ENCODE measurements around the gene GCK. TPM values are rescaled to one million over a fixed set of nuclear protein-coding genes. Genes with fewer than 3 reads are reported as not detected.

The GCK gene
- total RNA-seq, 4 donors from 2014 or later = 0.16 to 0.96 TPM; not detected in 2

GRCh38 chr7:44194069-44194468 lies 4.8 kb upstream of the GCK start:
- TF ChIP-seq EP300 (IDR thresholded peaks at IDR 0.05; ENCODE audit: low read depth) = no peak
- no peak for TF ChIP-seq POLR2A (IDR thresholded peaks at IDR 0.05)
- no peak for TF ChIP-seq CTCF (IDR thresholded peaks at IDR 0.05)
- no peak for TF ChIP-seq POLR2AphosphoS5 (IDR thresholded peaks at IDR 0.05)
- no peak for DNase-seq
- Histone ChIP-seq H3K36me3 (no peaks in the 10 kb centered on the region), H3K27ac (no peak overlapping the region), H3K4me3 (no peak overlapping the region), H3K27me3 (peaks cover 10% of the 10 kb centered on the region), H3K9me3 (no peaks in the 10 kb centered on the region), H3K4me1 (no peaks in the 10 kb centered on the region)
- in situ Hi-C loops (cut with MboI; ENCODE audit: low pct_ligation_motif_present in 1 of 4, low pct_unique_long_range_greater_than_20kb in 1 of 4, low sequenced_read_pairs in 3 of 4) = no loop called here
- intact Hi-C loops (cut with DNase I; ENCODE audit: low total_unique reads) = no loop called here
- WGBS, 2 donors (ENCODE audit: low coverage in 1 of 2) = 56% methylated on average over 2 of the region's 2 CpGs; no CpG with 5 or more reads in 1 of the 2 donors

DNA sequence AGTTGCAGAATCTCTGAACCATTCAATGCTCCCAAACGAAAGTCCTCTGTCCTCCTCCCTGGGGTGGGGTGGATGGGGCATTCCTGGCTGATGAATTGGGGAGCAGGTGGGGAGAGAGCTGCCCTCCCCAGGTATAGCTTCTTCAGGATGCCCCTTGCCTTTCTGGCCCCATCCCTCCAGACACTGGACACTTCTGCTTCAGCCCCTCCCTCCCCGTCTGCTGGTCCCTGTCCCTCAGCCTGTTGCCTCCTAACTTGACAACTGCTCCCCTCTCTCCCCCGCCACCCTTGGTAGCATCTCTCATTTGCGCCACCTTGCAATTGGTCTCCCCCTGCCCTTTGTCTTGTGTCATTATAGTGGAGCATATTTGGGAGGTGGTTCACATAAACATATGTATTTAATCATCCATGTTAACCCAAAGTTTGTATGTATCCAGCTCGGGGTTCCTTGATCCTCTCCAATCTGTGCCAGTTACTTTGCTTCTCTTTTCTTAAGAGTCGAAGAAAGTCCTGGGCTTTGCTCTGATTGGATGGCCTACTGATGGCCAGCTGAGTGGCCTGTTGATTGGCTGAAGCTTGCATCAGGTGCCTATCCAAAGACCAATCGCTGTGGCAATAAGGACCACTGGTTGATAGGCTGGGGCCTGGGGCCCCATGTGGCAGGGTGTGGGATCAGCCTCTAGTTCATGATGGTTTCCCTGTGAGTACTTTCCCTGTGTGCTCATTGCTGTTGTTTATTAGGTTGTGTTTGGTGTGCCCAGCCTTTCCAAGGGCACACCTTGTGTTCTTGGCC lies 4.0 kb upstream of the GCK start:
- WGBS, 2 donors (ENCODE audit: low coverage in 1 of 2) = 76 to 92% methylated on average over 2 to 7 of the region's 7 CpGs
- Histone ChIP-seq H3K27ac (no peak overlapping the region), H3K4me1 (no peaks in the 10 kb centered on the region), H3K36me3 (no peaks in the 10 kb centered on the region), H3K4me3 (no peak overlapping the region), H3K27me3 (peaks cover 10% of the 10 kb centered on the region), H3K9me3 (no peaks in the 10 kb centered on the region)
- TF ChIP-seq POLR2AphosphoS5 (IDR thresholded peaks at IDR 0.05) = no peak
- no peak for TF ChIP-seq CTCF (IDR thresholded peaks at IDR 0.05)
- TF ChIP-seq EP300 (IDR thresholded peaks at IDR 0.05; ENCODE audit: low read depth) = no peak
- no peak for TF ChIP-seq POLR2A (IDR thresholded peaks at IDR 0.05)
- DNase-seq = no peak
- intact Hi-C loops (cut with DNase I; ENCODE audit: low total_unique reads) = no loop called here
- in situ Hi-C loops (cut with MboI; ENCODE audit: low pct_ligation_motif_present in 1 of 4, low pct_unique_long_range_greater_than_20kb in 1 of 4, low sequenced_read_pairs in 3 of 4) = no loop called here

DNA sequence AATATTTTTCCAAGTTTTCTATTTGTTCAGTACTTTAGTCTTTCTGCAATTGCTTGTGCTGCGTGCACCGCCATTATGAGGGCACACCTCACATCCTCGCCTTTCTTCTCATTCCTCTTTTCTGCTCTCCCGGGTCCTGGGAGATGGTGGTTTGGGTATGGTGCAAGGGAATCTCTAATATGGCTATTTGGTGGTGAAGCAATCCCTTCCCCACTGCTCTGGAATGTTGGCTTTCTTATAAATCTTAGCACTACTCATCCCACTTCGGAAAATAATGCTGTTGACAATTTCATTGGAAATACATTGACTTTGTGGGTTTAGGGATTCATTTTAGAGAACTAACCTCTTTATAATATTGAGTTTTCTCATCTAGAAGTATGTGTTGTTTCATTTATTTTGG lies 1.9 kb upstream of the GCK start:
- no peak overlapping the region for H3K4me3 ChIP-seq
- H3K27me3 ChIP-seq = no peaks in the 10 kb centered on the region
- H3K9me3 ChIP-seq = no peaks in the 10 kb centered on the region
- 80 to 82% methylated on average over 4 to 5 of the region's 5 CpGs for WGBS, 2 donors (ENCODE audit: low coverage in 1 of 2)
- H3K36me3 ChIP-seq = no peaks in the 10 kb centered on the region
- in situ Hi-C loops (cut with MboI; ENCODE audit: low pct_ligation_motif_present in 1 of 4, low pct_unique_long_range_greater_than_20kb in 1 of 4, low sequenced_read_pairs in 3 of 4) (no loop called here), intact Hi-C loops (cut with DNase I; ENCODE audit: low total_unique reads) (no loop called here)
- DNase-seq = no peak
- H3K27ac ChIP-seq = no peak overlapping the region
- TF ChIP-seq POLR2A (IDR thresholded peaks at IDR 0.05) = no peak
- no peak for TF ChIP-seq POLR2AphosphoS5 (IDR thresholded peaks at IDR 0.05)
- TF ChIP-seq CTCF (IDR thresholded peaks at IDR 0.05) = no peak
- no peak for TF ChIP-seq EP300 (IDR thresholded peaks at IDR 0.05; ENCODE audit: low read depth)
- no peaks in the 10 kb centered on the region for H3K4me1 ChIP-seq

DNA sequence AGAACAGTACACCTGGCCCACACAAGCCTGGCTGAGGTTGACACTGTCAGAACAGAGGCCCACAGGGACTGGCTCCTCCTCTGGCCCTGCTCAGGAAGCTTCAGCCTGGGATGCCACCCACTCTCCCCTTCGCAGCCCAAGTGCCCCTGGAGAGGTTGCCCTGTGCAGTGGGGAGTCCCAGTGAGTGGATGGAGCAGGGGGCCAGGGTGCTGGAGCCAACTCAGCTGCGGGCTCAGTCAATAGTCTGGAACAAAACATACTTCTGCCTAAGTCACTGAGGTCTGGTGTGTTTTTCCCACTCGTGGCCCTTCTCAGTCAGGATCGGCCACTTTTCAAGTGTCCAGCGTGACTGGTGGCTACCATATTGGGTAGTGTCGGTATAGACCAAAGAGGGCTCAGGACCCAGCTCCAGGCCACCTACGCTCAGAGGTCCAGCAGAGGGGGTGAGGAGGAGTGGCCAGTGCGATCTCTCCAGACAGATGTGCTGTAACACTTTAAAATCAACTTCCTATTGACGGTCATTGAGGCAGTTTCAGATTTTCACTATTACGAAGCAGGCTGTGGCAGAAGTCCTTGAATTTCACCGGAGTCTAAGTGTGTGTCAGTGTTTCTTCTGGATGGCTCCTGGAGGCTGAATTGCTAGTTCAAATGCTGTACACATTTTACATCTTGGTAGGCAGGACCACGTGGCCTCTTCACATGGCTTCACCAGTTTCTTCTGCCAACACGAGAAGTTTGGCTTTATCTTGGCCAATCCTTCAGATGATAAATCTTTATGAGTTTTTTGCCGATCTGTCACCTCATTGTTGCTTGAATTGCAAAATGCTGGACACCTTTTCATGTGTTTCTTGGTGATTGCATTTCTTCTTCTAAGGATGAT lies 994 bp upstream of the GCK start:
- no peaks in the 10 kb centered on the region for H3K36me3 ChIP-seq
- H3K4me1 ChIP-seq = no peaks in the 10 kb centered on the region
- no peaks in the 10 kb centered on the region for H3K27me3 ChIP-seq
- intact Hi-C loops (cut with DNase I; ENCODE audit: low total_unique reads) (no loop called here), in situ Hi-C loops (cut with MboI; ENCODE audit: low pct_ligation_motif_present in 1 of 4, low pct_unique_long_range_greater_than_20kb in 1 of 4, low sequenced_read_pairs in 3 of 4) (no loop called here)
- H3K27ac ChIP-seq = no peak overlapping the region
- no peak for DNase-seq
- no peak for TF ChIP-seq POLR2A (IDR thresholded peaks at IDR 0.05)
- no peak for TF ChIP-seq POLR2AphosphoS5 (IDR thresholded peaks at IDR 0.05)
- no peak for TF ChIP-seq CTCF (IDR thresholded peaks at IDR 0.05)
- TF ChIP-seq EP300 (IDR thresholded peaks at IDR 0.05; ENCODE audit: low read depth) = no peak
- 57 to 69% methylated on average over 2 to 13 of the region's 14 CpGs for WGBS, 2 donors (ENCODE audit: low coverage in 1 of 2)
- no peak overlapping the region for H3K4me3 ChIP-seq
- H3K9me3 ChIP-seq = no peaks in the 10 kb centered on the region
